Activated T-cell treated with anti-CD3 and anti-CD28 coated beads for 1 hour (primary cell): ENCODE results near the gene RAPGEF5.

Experiments
- DNase-seq: peaks from one replicate; pipeline ENCODE4 v3.0.0-alpha.2; 2020; ENCODE audit warnings: low read depth

RAPGEF5 gene

DNA sequence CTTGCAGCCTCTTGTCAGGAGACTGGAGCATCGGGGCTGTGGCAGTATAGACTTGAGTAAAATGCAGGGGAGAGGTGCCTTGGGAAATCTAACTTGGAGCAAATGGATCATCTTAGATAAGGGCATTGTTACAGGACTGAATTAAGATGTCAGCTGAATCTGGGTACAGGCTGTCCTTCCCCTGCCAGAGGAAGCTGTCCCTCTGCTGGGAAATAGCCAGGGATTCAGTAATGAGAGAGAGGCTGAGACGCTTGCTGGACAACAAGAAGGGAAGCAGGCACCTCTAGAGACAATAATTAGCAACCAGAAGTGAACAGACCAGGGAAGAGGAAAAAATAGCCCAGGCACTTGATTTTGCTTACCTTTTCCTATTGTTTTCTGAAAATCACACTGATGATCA lies 20.7 kb upstream of the RAPGEF5 start:
- DNase-seq: no peak

GRCh38 chr7:22375359-22376048 lies 18.6 kb upstream of the RAPGEF5 start:
- no peak for DNase-seq

DNA sequence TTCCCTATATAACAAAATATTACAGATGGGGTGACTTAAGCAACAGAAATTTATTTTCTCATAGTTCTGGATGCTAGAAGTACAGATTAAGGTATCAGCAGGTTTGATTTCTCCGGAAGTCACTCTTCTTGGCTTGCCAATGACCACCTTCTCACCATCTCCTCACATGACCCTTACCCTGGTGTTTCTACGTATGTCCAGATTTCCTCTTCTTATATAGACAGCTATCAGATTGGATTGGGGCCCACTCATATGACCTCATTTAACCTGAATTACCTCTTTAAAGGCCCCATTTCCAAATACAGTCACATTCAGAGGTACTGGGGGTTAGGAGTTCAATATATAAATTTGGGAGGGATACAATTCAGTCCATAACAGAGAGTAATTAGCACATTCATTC lies 17.0 kb upstream of the RAPGEF5 start:
- DNase-seq: no peak

DNA sequence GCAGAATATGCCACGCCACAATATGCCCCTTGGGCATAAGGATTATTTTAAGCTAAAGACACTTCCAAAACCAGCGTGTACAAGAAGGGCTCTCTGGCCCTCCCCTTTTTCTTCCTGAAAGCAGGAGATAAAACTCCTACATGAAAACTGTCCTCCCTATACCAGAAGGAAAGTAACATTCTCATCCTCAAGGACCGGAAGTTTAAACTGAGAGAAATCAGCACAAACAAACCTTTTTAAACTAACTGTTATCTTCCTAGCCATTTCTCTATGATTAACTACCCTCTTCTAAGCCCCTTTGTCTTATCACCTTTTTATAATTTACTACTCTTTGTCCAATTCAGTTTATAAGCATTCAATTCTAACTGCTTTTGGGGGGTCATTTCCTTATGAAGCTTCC lies 16.4 kb upstream of the RAPGEF5 start:
- no peak for DNase-seq

DNA sequence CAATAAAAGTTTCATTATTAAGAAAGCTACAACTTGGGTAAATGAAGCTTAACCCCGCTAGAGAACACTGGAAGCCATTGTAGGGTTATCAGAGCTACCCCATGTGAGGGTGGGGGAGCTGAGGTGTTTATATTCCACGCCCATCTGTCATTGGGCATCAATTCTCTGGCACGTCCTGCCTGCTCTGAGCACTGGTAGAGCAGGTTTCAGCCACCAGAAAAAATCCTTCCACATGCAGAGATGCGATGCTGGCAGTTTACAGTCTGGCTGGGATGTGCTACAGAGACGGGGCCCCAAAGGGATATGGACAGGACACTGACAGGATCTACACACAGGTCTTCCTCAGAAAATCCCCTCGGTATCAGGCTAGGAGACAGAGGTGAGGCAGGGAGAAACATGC lies 15.9 kb upstream of the RAPGEF5 start:
- no peak for DNase-seq

- DNase-seq: no peak
Observed at GRCh38 chr7:22371878-22372277, 14.9 kb upstream of the RAPGEF5 start.

GRCh38 chr7:22364900-22365299 lies 7.9 kb upstream of the RAPGEF5 start:
- DNase-seq: no peak

GRCh38 chr7:22363756-22364422 lies 6.9 kb upstream of the RAPGEF5 start:
- DNase-seq: no peak

DNA sequence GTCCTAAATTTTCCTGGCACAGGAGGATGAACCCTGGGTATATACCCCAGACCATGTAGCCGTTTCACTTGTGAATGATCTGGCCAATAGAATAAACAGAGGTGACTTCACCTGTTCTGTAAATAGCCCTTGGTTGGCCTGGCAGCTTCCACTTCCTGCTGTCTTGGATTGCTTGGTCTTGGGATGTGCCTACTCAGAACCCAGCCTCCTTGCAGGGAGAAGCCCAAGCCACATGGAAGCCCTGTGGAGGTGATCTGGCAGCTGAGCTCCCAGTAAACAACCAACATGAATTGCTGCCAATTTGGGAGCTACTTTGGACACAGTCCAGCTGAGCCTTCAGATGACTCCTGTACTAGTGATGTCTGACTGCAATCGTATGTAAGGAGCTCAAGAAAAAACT lies 4.8 kb upstream of the RAPGEF5 start:
- DNase-seq: no peak

GRCh38 chr7:22361320-22361719 lies 4.4 kb upstream of the RAPGEF5 start:
- DNase-seq: no peak

- DNase-seq: no peak
Observed at GRCh38 chr7:22358820-22359697, 2.1 kb upstream of the RAPGEF5 start.

GRCh38 chr7:22357311-22358175 lies 589 bp upstream of the RAPGEF5 start:
- DNase-seq: no peak

- no peak for DNase-seq
Observed at GRCh38 chr7:22356010-22356691, 803 bp downstream of the RAPGEF5 start.

- DNase-seq: no peak
Observed at GRCh38 chr7:22355620-22356009, 1.3 kb downstream of the RAPGEF5 start.

GRCh38 chr7:22354462-22354861 lies 2.5 kb downstream of the RAPGEF5 start:
- no peak for DNase-seq

DNA sequence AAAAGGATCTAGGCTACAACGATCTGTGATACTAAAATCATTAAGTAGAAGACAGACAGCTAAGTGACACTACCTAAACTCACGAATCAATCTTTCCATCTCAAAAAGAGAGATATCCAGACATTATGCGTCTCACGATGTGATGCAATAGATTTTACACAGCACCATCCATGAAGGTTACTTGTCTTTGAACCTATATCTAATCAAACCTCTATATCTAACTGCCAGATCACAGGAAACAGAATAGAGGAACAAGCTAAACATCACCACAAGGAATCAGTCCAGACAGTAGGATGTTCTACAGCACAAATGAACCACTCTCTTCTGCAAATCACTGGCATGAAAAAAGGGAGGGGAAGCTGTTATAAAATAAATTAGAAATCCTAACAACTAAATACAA lies 4.1 kb downstream of the RAPGEF5 start:
- no peak for DNase-seq

DNA sequence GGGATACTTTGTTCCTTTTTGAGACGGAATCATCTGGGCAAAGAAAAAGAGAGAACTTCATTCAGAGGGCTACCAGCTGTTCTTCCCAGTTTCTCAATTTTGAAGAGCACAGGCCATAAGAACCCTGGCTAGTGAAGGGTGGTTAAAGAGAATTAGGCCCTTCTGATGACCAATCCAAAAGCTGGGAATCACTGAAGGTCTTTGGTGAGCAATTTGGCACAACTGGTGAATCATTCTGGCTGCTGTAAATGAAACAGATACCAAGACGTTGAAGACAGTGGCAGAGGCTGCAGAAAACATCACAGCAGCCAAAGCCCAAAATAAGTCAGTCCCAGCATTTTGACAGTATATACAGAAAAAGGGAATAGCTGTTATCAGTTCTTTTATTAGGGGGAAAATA lies 5.1 kb downstream of the RAPGEF5 start:
- no peak for DNase-seq

- no peak for DNase-seq
Observed at GRCh38 chr7:22351329-22351692, 5.6 kb downstream of the RAPGEF5 start.

DNA sequence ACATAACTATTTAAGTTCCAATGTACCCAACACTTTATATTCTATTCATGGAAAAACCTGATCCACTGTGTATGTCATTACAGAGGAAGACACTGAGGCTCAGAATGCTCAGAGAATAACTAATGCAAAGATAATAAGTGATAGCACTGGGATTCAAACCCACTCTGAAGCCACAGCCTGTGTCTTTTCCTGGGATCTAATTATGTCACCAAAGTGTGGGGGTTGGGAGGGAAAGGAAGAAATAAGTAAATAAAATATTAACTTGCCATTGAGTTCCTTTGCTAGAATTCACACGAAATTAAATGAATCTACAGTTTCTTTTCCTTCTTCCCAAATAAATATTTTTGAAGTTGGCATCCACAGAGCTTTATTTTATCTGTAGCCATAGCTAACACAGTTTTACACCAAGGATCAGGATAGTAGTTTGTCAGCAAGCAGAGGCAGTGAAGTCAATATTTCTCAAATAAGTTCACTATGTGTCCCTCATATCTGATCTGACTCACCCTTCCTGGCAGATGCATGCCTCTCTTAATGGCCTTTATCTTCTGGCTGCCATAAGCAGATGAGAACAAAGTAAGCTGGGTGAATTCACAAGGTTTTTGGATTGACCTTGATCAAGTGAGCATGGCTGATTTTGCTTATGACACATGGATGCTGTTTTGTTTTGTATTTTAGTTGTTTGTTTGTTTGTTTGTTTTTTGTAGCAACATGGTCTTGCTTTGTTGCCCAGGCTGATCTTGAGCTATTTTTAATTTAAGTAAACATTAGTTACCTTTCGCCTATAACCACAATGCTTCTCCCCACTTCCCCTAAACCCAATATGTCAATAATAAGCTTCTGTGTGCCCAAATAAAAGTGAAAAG lies 6.3 kb downstream of the RAPGEF5 start:
- DNase-seq: no peak

DNA sequence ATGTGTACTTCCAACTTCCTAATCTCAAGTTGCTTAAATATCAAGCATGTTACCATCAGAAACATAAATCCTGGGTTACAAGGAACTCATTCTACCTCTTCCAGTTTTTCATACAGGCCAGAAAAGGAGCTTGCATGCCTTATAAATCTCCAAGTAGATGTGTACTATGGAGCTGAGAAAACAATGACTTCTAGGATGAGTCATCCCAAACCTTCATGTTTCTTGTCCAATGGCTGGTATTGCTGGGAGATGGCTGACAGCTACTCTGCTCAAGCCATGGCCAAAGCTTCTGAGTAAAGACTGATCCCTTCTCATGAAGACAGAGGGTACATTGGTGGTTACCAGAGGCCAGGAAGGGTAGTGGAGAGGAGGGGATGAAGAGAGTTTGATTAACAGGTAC lies 8.6 kb downstream of the RAPGEF5 start:
- DNase-seq: no peak
